Measurements from ENCODE around the gene ITPK1.
"Not testable (repeated sequence)": the region's sequence is repeated elsewhere in the genome, so short reads cannot be mapped to it uniquely, and the experiment has no call there.

ITPK1 gene

DNA sequence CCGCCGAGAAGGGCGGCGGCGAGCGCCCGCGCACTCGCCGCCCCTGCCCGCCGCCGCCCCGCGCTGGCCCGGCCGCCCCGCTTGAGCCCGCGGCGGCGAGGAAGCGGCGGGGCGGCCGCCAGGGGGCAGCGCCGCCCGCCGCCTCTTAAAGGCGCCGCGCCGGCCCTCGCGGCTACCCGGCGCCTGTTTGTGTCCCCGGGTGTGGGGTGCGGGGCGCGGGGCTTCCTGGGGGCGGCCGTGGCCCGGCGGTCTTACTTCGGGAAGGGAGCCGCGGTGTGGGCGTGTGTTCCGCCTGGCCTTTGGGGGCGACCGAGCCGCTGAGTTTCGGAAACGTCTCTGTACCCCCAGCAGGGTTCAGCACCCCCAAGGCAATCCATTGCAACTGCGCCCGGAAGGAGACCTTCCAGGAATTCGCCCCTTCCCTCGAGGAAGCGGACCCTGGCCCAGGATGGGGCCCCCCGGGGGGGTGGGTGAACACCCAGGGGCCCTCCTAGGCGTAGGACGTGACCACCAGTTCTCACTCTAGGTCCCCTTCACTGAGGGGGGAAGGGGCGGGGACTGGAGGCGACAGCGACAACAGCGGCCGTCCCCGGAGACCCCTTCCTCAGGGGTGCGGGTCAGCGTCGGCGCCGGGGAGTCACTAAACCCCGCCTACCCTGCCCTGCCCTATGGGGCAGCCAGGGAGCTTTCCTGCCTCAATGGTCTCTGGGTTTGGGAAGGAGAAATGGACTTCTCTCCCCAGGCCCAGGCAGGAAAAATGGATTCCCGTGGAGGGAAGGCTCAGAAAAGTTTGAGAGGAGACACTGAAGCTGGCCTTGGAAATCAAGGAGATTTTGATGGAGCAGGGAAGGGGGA lies at the start of gene ITPK1:
ITPK1 (minus strand) TSS at position 105 of the 855 bp plus-strand sequence. CDS start 762 bp downstream, outside the sequence.
- DNase-seq (ENCODE audit: insufficient read length, low spot score): peak; percentile 61
- FAIRE-seq: no peak
- no peak for TF ChIP-seq POLR2A (IDR thresholded peaks at IDR 0.05; ENCODE audit: low read depth, low read length)

DNA sequence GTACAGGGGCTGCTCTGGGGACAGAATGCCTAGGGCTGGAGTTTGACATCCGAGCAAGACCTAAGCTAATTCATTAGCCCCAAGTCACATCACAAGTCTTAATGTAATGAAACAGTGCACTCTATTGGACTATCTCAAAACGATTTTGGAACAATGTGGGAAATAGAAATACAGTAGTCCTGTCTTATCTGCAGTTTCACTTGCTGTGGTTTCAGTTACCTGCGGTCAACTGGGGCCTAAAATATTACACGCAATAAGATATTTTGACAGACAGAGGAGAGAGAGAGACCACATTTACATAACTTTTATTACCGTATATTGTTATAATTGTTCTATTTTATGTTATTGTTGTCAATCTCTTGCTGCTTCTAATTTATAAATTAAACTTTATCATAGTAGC lies 47.8 kb upstream of the ITPK1 start:
- no peak for FAIRE-seq

DNA sequence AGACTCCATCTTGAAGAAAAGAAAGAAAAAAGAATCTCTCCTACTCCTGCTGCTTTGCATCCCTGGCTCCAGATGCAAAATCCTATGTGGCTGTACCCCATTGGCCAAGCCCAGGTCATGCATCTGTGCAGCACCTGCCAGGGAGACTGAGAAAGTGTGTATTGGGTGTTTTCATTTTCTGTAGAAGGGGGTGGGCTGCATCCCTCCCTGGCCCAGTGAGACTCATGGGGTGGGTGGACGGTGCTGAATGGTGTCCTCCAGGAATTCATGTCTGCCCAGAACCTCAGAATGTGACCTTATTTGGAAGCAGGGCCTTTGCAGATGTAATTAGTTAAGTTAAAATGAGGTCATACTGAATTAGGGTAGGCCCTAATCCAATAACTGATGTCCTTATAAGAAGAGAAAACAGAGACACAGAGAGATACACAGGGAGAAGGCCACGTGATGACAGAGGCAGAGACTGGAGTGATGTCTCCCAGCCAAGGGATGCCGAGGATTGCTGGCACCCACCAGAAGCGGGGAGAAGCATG lies 45.8 kb upstream of the ITPK1 start:
- TF ChIP-seq POLR2A (IDR thresholded peaks at IDR 0.05; ENCODE audit: low read depth, low read length): no peak
- FAIRE-seq (no peak), DNase-seq (ENCODE audit: insufficient read length, low spot score) (no peak)

More for the DNA sequence above, 47.8 kb upstream of the ITPK1 start:
- no peak for DNase-seq (ENCODE audit: insufficient read length, low spot score)
- TF ChIP-seq POLR2A (IDR thresholded peaks at IDR 0.05; ENCODE audit: low read depth, low read length): no peak

- FAIRE-seq (no peak), DNase-seq (ENCODE audit: insufficient read length, low spot score) (no peak)
Observed at GRCh38 chr14:93160353-93160801, 44.7 kb upstream of the ITPK1 start.

GRCh38 chr14:93159625-93160352 lies 44.1 kb upstream of the ITPK1 start:
- not testable (repeated sequence) for FAIRE-seq

More at GRCh38 chr14:93160353-93160801, 44.7 kb upstream of the ITPK1 start:
- no peak for TF ChIP-seq POLR2A (IDR thresholded peaks at IDR 0.05; ENCODE audit: low read depth, low read length)

DNA sequence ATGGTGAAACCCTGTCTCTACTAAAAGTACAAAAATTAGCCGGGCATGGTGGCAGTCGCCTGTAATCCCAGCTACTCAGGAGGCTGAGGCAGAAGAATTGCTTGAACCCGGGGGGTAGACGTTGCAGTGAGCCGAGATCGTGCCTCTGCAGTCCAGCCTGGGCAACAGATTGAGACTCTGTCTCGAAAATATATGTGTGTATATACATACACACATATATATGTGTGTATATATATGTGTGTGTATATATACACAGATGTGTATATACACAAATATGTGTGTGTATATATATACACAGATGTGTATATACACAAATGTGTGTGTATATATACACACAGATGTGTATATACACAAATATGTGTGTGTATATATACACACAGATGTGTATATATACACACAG lies 42.6 kb upstream of the ITPK1 start:
- not testable (repeated sequence) for FAIRE-seq; DNase-seq (ENCODE audit: insufficient read length, low spot score)

More at GRCh38 chr14:93159625-93160352, 44.1 kb upstream of the ITPK1 start:
- not testable (repeated sequence) for DNase-seq (ENCODE audit: insufficient read length, low spot score)

DNA sequence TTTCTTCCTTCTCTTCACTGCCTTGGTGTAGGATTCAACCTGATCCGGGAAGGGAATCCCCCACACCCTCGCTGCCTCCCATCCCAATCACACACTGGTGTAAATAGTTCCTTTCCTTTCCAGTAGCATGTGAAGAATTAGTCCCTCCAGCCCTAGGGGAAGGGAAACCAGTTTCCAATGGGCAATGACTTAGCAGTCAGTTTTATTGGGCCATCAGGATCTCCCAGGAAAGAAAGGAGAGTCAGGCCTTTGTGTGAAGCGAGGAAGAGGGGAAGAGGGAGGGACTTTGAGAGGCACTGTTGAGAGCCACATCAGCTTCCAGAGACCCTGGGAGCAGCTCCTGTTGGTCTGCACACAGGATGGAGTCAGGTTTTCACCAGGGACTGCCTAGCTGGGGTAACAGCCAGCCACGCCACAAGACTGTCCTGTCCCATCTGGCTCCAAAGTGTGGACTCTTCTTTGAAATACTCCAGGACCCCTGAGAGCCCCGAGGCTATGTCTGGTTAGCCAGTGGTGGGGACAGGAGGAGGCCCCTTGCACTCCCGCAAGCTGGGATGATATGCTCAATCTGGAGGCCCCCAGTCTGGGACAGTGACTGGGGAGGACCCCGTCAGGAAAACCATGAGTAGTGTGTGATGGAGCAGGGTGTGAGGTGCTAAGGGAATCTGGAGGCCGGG lies 41.1 kb upstream of the ITPK1 start:
- TF ChIP-seq POLR2A (IDR thresholded peaks at IDR 0.05; ENCODE audit: low read depth, low read length): no peak
- no peak for DNase-seq (ENCODE audit: insufficient read length, low spot score)
- no peak for FAIRE-seq

- TF ChIP-seq POLR2A (IDR thresholded peaks at IDR 0.05; ENCODE audit: low read depth, low read length): no peak
- no peak for FAIRE-seq
- DNase-seq (ENCODE audit: insufficient read length, low spot score): no peak
Observed at GRCh38 chr14:93155667-93156066, 39.9 kb upstream of the ITPK1 start.

- FAIRE-seq (no peak), DNase-seq (ENCODE audit: insufficient read length, low spot score) (no peak)
- TF ChIP-seq POLR2A (IDR thresholded peaks at IDR 0.05; ENCODE audit: low read depth, low read length): no peak
Observed at GRCh38 chr14:93153121-93153520, 37.4 kb upstream of the ITPK1 start.

DNA sequence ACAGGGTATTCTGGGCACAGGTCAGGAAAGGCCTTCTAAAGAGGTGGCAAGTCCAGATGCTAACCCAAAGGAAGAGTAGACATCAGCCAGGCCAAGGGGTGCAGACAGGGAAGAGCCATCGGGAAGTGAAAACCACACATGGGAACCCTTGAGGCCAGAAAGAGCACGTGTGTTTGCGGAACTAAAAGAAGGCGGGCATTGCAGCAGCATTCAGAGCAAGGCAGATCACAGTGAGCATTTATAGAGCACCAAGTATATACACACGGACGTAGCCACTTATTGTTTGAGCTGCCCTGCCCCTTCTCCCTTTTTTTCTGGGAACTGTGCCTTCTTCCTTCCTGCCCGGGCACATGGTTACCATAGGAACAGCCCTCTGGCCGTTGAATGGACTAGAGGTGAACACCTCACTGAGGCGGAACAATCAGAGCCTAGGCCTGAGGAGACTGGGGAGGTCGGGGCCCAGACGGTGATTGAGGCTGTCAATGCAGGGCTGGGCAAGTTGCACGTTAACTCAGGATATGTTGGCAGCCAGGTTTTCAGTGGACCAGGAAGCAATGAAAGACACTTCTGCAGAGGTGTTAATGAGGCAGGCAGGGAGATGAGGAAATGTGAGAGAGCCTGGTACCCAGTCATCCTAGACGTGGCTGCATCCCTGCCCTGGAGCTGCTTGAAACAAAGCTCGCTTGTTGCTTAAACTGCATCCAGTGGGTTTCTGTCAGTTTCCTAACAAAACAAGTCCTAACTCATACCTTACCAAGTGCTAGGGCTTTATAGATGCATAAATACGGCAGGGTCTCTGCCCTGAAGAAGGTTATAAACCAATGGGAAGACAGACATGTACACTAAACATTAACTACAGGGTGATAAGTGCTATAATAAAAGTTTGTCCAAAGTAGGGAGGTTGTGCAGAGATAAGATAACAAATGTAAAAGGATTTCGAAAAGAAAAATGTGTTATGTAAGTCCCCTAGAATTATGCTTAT lies 34.8 kb upstream of the ITPK1 start:
- FAIRE-seq (no peak), DNase-seq (ENCODE audit: insufficient read length, low spot score) (no peak)
- TF ChIP-seq POLR2A (IDR thresholded peaks at IDR 0.05; ENCODE audit: low read depth, low read length): no peak

GRCh38 chr14:93148979-93149378 lies 33.3 kb upstream of the ITPK1 start:
- FAIRE-seq (no peak), DNase-seq (ENCODE audit: insufficient read length, low spot score) (no peak)
- TF ChIP-seq POLR2A (IDR thresholded peaks at IDR 0.05; ENCODE audit: low read depth, low read length): no peak

GRCh38 chr14:93146119-93146518 lies 30.4 kb upstream of the ITPK1 start:
- FAIRE-seq: no peak
- TF ChIP-seq POLR2A (IDR thresholded peaks at IDR 0.05; ENCODE audit: low read depth, low read length): no peak
- no peak for DNase-seq (ENCODE audit: insufficient read length, low spot score)

All from H54 (cell line).